PC-3 (cell line): ENCODE measurements around the gene HERC6. TPM values are rescaled to one million over a fixed set of nuclear protein-coding genes. Genes with fewer than 3 reads are reported as not detected.

Experiments used
- ATAC-seq: fragments of 200-7000 bp; cut with Tn5 transposase; 2 replicates; pipeline ENCODE4 v1.9.1; 2020; ENCODE audit warnings: mild to moderate bottlenecking, moderate library complexity
- BruUV-seq: library from RNA; stranded (reverse); fragments of 400-500 nt; replicated peaks from 2 replicates; lab custom pipeline; 2021; lab: Mats Ljungman, UMichigan
- CTCF ChIA-PET: fragments of 300-600 bp; sonication (Branson Sonifier 250); formaldehyde crosslinking; loops from one replicate; lab custom pipeline; 2022; ENCODE audit warnings: antibody characterized with exemption; lab: Charles Lee
- POLR2A ChIA-PET: fragments of 300-600 bp; sonication (Branson Sonifier 250); formaldehyde crosslinking; loops from one replicate; lab custom pipeline; 2022; ENCODE audit warnings: antibody characterized with exemption; ENCODE audit not compliant: unreplicated experiment; lab: Charles Lee
- DNase-seq: peaks from one replicate; pipeline ENCODE4 v3.0.0-alpha.2; 2015
- H2AFZ ChIP-seq: fragments of 300-600 bp; sonication (generic); 2 replicates; pipeline ENCODE4 v1.6.0; 2016; ENCODE audit warnings: antibody characterized with exemption, low read length
- H3F3A ChIP-seq: fragments of 300-600 bp; sonication (generic); one replicate; pipeline ENCODE4 v1.6.0; 2017; ENCODE audit warnings: antibody characterized with exemption, low read length, control low read depth, mild to moderate bottlenecking; ENCODE audit not compliant: unreplicated experiment
- H3K27ac ChIP-seq: fragments of 300-600 bp; sonication (generic); 2 replicates; pipeline ENCODE4 v1.5.1; 2016; ENCODE audit warnings: mild to moderate bottlenecking, low read length
- H3K27me3 ChIP-seq: fragments of 300-600 bp; sonication (generic); 2 replicates; pipeline ENCODE4 v1.6.1; 2016; ENCODE audit warnings: low read length, mixed read lengths
- H3K36me3 ChIP-seq: fragments of 300-600 bp; sonication (generic); 2 replicates; pipeline ENCODE4 v1.6.1; 2016; ENCODE audit warnings: low read depth, mixed run types, low read length, mixed read lengths
- H3K4me1 ChIP-seq: fragments of 300-600 bp; sonication (generic); 2 replicates; pipeline ENCODE4 v1.5.1; 2016; ENCODE audit warnings: low read length; ENCODE audit not compliant: insufficient read depth
- H3K4me2 ChIP-seq: fragments of 300-600 bp; sonication (generic); 2 replicates; pipeline ENCODE4 v1.6.0; 2016; ENCODE audit warnings: low read length
- H3K4me3 ChIP-seq: fragments of 300-600 bp; sonication (generic); 2 replicates; pipeline ENCODE4 v1.5.1; 2016; ENCODE audit warnings: mild to moderate bottlenecking, low read length, mixed read lengths
- H3K79me2 ChIP-seq: fragments of 300-600 bp; sonication (generic); 2 replicates; pipeline ENCODE4 v1.6.1; 2017; ENCODE audit warnings: low read length, mixed read lengths
- H3K9ac ChIP-seq: fragments of 300-600 bp; sonication (generic); 2 replicates; pipeline ENCODE4 v1.6.0; 2016; ENCODE audit warnings: mild to moderate bottlenecking, low read length
- H3K9me2 ChIP-seq: fragments of 300-600 bp; sonication (generic); replicated peaks from 2 replicates; pipeline ENCODE4 v1.6.1; 2016; ENCODE audit warnings: mixed run types, low read length, mixed read lengths
- H3K9me3 ChIP-seq: fragments of 300-600 bp; sonication (generic); 2 replicates; pipeline ENCODE4 v1.6.1; 2016; ENCODE audit warnings: low read length, mixed read lengths
- H4K20me1 ChIP-seq: fragments of 300-600 bp; sonication (generic); 2 replicates; pipeline ENCODE4 v1.6.1; 2016; ENCODE audit warnings: low read length, mixed read lengths
- EZH2 ChIP-seq: fragments of 300-600 bp; sonication (generic); IDR thresholded peaks from one replicate; pipeline ENCODE4 v1.6.1; 2017; ENCODE audit warnings: antibody characterized with exemption, mild to moderate bottlenecking, low read length; ENCODE audit not compliant: unreplicated experiment
- EZH2phosphoT487 ChIP-seq: fragments of 300-600 bp; sonication (generic); IDR thresholded peaks from 2 replicates; pipeline ENCODE4 v1.6.1; 2018; ENCODE audit warnings: mild to moderate bottlenecking, antibody characterized with exemption, low read length, borderline replicate concordance
- intact Hi-C: fragments of 100-400 bp; cut with micrococcal nuclease; formaldehyde crosslinking; loops from 2 replicates; pipeline ENCODE4 v1.9.0; 2023
- total RNA-seq: library from RNA; depleted of rRNA; stranded (reverse); fragments of >200 nt; gene quantifications from 2 replicates; pipeline ENCODE4 v1.2.3, GENCODE V29; 2014
- TF ChIP-seq, protein P1 (sequence below): fragments of 300-600 bp; sonication (generic); conservative IDR thresholded peaks from 2 replicates; pipeline ENCODE4 v1.5.1; 2017; ENCODE audit warnings: antibody characterized with exemption, low read depth, mild to moderate bottlenecking, low read length

Gene HERC6
- total RNA-seq, 1 experiment from 2014 or later = 4.8 TPM

- no peaks in the 10 kb centered on the region for H4K20me1 ChIP-seq
- intact Hi-C loops = loop anchor here (5.0 kb wide), 2 partner anchors 49 to 84 kb away; partner anchors contain the start of gene PPM1K
- H3K9me3 ChIP-seq = no peaks in the 10 kb centered on the region
- no peaks in the 10 kb centered on the region for H3K27me3 ChIP-seq
- H3K4me1 ChIP-seq = no peaks in the 10 kb centered on the region
- no peak overlapping the region for H3K27ac ChIP-seq
- CTCF ChIA-PET = no interaction called here
- no peak for DNase-seq
- no peaks in the 10 kb centered on the region for H3K9me2 ChIP-seq
- H2AFZ ChIP-seq = no peak overlapping the region
- TF ChIP-seq, protein P1, sequence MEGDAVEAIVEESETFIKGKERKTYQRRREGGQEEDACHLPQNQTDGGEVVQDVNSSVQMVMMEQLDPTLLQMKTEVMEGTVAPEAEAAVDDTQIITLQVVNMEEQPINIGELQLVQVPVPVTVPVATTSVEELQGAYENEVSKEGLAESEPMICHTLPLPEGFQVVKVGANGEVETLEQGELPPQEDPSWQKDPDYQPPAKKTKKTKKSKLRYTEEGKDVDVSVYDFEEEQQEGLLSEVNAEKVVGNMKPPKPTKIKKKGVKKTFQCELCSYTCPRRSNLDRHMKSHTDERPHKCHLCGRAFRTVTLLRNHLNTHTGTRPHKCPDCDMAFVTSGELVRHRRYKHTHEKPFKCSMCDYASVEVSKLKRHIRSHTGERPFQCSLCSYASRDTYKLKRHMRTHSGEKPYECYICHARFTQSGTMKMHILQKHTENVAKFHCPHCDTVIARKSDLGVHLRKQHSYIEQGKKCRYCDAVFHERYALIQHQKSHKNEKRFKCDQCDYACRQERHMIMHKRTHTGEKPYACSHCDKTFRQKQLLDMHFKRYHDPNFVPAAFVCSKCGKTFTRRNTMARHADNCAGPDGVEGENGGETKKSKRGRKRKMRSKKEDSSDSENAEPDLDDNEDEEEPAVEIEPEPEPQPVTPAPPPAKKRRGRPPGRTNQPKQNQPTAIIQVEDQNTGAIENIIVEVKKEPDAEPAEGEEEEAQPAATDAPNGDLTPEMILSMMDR = no peak
- no peak for TF ChIP-seq EZH2phosphoT487
- no peak for TF ChIP-seq EZH2
- no peak overlapping the region for H3K4me3 ChIP-seq
- no peak for ATAC-seq
- H3K9ac ChIP-seq = no peak overlapping the region
- H3K36me3 ChIP-seq = no peaks in the 10 kb centered on the region
- H3K4me2 ChIP-seq = no peak overlapping the region
- no TSS peak for BruUV-seq
- POLR2A ChIA-PET = no interaction called here
- no peaks in the 10 kb centered on the region for H3K79me2 ChIP-seq
- no peaks in the 10 kb centered on the region for H3F3A ChIP-seq
These were observed 12.2 kb upstream of the HERC6 start for GRCh38 chr4:88366460-88366859.

GRCh38 chr4:88367826-88368225, 10.8 kb upstream of the HERC6 start:
- POLR2A ChIA-PET = no interaction called here

More at GRCh38 chr4:88367826-88368225, 10.8 kb upstream of the HERC6 start:
- H3K27me3 ChIP-seq = no peaks in the 10 kb centered on the region
- no peak overlapping the region for H3K4me3 ChIP-seq
- no peaks in the 10 kb centered on the region for H3F3A ChIP-seq
- no peaks in the 10 kb centered on the region for H3K9me2 ChIP-seq
- TF ChIP-seq EZH2 (no peak), EZH2phosphoT487 (no peak)
- TF ChIP-seq, protein P1 = no peak
- no peak overlapping the region for H2AFZ ChIP-seq
- H3K79me2 ChIP-seq = no peaks in the 10 kb centered on the region
- H3K36me3 ChIP-seq = no peaks in the 10 kb centered on the region
- no peak overlapping the region for H3K9ac ChIP-seq
- no peaks in the 10 kb centered on the region for H3K9me3 ChIP-seq
- CTCF ChIA-PET = no interaction called here
- no peaks in the 10 kb centered on the region for H3K4me1 ChIP-seq
- no peaks in the 10 kb centered on the region for H4K20me1 ChIP-seq
- H3K4me2 ChIP-seq = no peak overlapping the region
- no peak overlapping the region for H3K27ac ChIP-seq
- DNase-seq (no peak), ATAC-seq (no peak)
- BruUV-seq = no TSS peak
- intact Hi-C loops = loop anchor here (2.0 to 5.0 kb wide), 3 partner anchors 51 to 149 kb away; partner anchors contain the start of gene PPM1K
